NOMO-1 treated with dmso at 0.1 percent for 144 hours (cell line): ENCODE results near the gene EME1.

ENCODE experiments used
- DNase-seq: peaks from one replicate; lab custom pipeline; 2025; ENCODE audit not compliant: unreplicated experiment; lab: John Stamatoyannopoulos, UW

EME1 gene

GRCh38 chr17:50347117-50347893 lies 25.7 kb upstream of the EME1 start:
- DNase-seq, result no peak

GRCh38 chr17:50347894-50348291 lies 25.1 kb upstream of the EME1 start:
- no peak for DNase-seq

- DNase-seq, result no peak
Observed at GRCh38 chr17:50348522-50349242, 24.3 kb upstream of the EME1 start.

- no peak for DNase-seq
Observed at GRCh38 chr17:50349243-50349600, 23.8 kb upstream of the EME1 start.

GRCh38 chr17:50350733-50351132 lies 22.3 kb upstream of the EME1 start:
- DNase-seq, result no peak

- DNase-seq, result no peak
Observed at GRCh38 chr17:50352072-50352692, 20.8 kb upstream of the EME1 start.

- DNase-seq, result no peak
Observed at GRCh38 chr17:50352693-50353599, 20.1 kb upstream of the EME1 start.

GRCh38 chr17:50353600-50354195 lies 19.3 kb upstream of the EME1 start:
- DNase-seq, result no peak

- DNase-seq, result no peak
Observed at GRCh38 chr17:50354198-50354597, 18.8 kb upstream of the EME1 start.

- DNase-seq, result no peak
Observed at GRCh38 chr17:50354776-50355175, 18.3 kb upstream of the EME1 start.

GRCh38 chr17:50355336-50355700 lies 17.7 kb upstream of the EME1 start:
- DNase-seq, result no peak

GRCh38 chr17:50355701-50356341 lies 17.2 kb upstream of the EME1 start:
- no peak for DNase-seq

- DNase-seq, result no peak
Observed at GRCh38 chr17:50356418-50356817, 16.6 kb upstream of the EME1 start.

- no peak for DNase-seq
Observed at GRCh38 chr17:50356892-50357510, 16.0 kb upstream of the EME1 start.

GRCh38 chr17:50358177-50358576 lies 14.9 kb upstream of the EME1 start:
- DNase-seq, result no peak

- DNase-seq, result no peak
Observed at GRCh38 chr17:50359005-50359699, 13.9 kb upstream of the EME1 start.

- DNase-seq, result no peak
Observed at GRCh38 chr17:50359998-50360461, 13.0 kb upstream of the EME1 start.

GRCh38 chr17:50360486-50361115 lies 12.4 kb upstream of the EME1 start:
- DNase-seq, result no peak
